H1 (cell line): ENCODE measurements around the gene CDPF1. TPM values are rescaled to one million over a fixed set of nuclear protein-coding genes. Genes with fewer than 3 reads are reported as not detected.

Experiments
- ASH2L ChIP-seq: fragments of 200-600, 300-600 bp; sonication (generic); IDR thresholded peaks from one replicate; pipeline ENCODE4 v1.7.1; 2017; ENCODE audit warnings: low read length
- CEBPB ChIP-seq: IDR thresholded peaks from 2 replicates; pipeline ENCODE4 v1.6.1; 2012; ENCODE audit warnings: low read depth, low read length
- RAD21 ChIP-seq, 2 experiments: IDR thresholded peaks in 1 of 2; conservative IDR thresholded peaks in 1 of 2; 2 replicates each; pipeline ENCODE4 v1.6.1; 2011; ENCODE audit warnings: low read depth in 2 of 2, low read length in 2 of 2, improper control_type of control experiment in 1 of 2, inconsistent platforms in 1 of 2, mild to moderate bottlenecking in 1 of 2, moderate library complexity in 1 of 2
- SP2 ChIP-seq: IDR thresholded peaks from 2 replicates; pipeline ENCODE4 v1.6.1; 2012; ENCODE audit warnings: mild to moderate bottlenecking, low read length, inconsistent platforms
- TAF7 ChIP-seq: optimal IDR thresholded peaks from 2 replicates; pipeline ENCODE3; 2011; ENCODE audit warnings: low read depth, mild to moderate bottlenecking, inconsistent platforms, low read length, moderate library complexity, borderline replicate concordance
- polyA plus RNA-seq, 7 experiments: library from polyadenylated mRNA; depleted of rRNA in 3 of 7; stranded (reverse) in 5 of 7; unstranded in 2 of 7; fragments of >200 nt in 5 of 7; fragments of 200-250 nt in 2 of 7; gene quantifications; 1 replicate in 5 of 7; 2 replicates in 1 of 7; 4 replicates in 1 of 7; pipeline versions ENCODE4 v1.2.1 to v1.2.3, GENCODE V29; 2011 to 2013; ENCODE audit warnings: missing spikeins in 2 of 7, mixed read lengths in 2 of 7
- total RNA-seq: library from RNA; stranded (reverse); fragmentation: NEBNext Ultra II Directional; extraction: Animal tissue kit (Norgen Biotek cat#: 25700); gene quantifications from 2 replicates; pipeline ENCODE4 v1.2.1, GENCODE V29; 2021

Gene CDPF1
- total and polyA plus RNA-seq, 2 of the 8 experiments (the other 6 are each of a cell fraction or from before 2014, with no cell fraction given), result 9.7 to 13.7 TPM

DNA sequence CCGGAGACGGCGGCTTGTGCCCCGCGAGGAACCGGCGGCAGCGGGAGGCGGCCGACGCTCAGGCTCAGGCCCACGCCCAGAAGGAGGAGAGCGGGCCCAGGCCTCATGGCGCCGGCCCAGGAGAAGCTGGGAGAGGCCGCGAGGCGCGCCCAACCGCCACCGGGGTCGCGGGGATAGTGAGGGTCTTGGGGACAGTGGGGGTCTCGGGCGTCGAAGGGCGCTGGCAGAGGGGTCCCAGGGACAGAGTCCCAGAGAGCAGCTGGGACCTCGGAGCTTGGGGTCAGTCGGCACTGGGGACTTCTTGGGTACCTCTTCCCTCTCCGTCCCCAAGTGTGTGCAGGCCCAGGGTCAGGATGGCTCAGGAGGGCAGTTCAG lies 13.1 kb upstream of the CDPF1 start, which contains the start of gene PKDREJ (continued):
- TF ChIP-seq ASH2L (no peak), SP2 (no peak), CEBPB (no peak), TAF7 (no peak), RAD21 (IDR thresholded peaks at IDR 0.05 in 1 of 2, conservative IDR thresholded peaks at IDR 0.05 in 1 of 2; ENCODE audit: low read depth in 2 of 2, low read length in 2 of 2) (no peak)
